HG02840 (cell line): ENCODE results near the gene CERS6.

Experiments
- ATAC-seq: cut with Tn5 transposase; IDR thresholded peaks from one replicate; pipeline ENCODE4 v1.9.1; 2021; ENCODE audit warnings: mild to moderate bottlenecking, moderate library complexity, moderate number of reproducible peaks; ENCODE audit not compliant: unreplicated experiment, low FRiP score

Gene CERS6

DNA sequence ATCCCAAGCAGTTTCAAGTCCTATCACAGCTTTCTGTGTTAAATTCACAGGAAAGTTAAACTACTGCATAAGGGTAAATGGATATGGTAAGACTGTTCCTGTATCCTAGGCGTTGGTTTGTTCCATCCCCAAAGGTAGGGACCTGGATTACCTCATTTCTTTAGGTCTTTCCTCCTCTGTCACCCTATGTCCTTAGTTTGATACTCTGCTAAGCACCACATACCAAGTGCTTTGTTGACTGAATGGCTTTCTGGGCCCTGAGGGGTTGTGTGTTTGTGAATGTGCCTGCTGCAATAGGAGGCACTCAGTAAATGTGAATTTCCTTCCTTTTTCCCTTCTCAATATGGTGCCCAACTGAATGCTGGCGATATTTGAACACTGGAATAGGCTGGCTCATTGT is 354.2 kb downstream of the CERS6 start:
- no peak for ATAC-seq

DNA sequence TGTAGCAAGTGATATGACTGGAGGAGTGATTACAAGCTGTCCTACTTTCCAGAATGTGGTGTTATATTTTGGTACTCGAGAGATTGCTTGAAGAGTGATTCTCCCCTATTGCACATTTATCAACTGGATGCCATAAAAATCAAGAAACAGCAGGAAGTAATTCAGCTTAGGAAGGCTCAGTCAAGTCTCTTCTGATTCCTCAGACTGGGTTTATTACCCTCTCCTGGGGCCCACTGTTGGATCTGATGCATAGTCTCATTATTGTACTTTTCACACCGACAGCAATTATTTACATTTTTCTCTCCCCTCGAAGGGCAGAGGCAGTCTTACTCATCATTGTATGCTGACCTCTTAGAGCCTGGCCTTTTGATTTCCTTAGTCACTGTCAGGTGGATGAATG is 355.6 kb downstream of the CERS6 start:
- no peak for ATAC-seq

DNA sequence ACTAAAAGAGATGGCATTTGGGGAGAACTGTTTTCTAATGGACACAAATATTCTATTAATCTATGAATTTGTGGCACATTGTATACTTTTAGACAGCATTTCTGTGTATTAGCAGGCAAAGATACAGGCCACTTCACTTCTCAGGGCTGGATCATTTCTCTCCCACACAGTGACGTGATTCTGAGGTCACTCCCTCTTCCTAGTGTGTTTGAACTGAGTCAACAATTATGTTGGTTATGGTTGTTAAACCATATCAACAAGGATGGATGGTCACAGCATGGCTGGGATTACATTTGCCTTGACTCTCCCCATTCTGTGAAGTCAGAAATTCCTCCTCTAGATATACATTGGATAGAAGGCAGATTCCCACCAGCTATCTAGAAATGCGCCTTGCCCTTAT is 358.0 kb downstream of the CERS6 start:
- no peak for ATAC-seq

DNA sequence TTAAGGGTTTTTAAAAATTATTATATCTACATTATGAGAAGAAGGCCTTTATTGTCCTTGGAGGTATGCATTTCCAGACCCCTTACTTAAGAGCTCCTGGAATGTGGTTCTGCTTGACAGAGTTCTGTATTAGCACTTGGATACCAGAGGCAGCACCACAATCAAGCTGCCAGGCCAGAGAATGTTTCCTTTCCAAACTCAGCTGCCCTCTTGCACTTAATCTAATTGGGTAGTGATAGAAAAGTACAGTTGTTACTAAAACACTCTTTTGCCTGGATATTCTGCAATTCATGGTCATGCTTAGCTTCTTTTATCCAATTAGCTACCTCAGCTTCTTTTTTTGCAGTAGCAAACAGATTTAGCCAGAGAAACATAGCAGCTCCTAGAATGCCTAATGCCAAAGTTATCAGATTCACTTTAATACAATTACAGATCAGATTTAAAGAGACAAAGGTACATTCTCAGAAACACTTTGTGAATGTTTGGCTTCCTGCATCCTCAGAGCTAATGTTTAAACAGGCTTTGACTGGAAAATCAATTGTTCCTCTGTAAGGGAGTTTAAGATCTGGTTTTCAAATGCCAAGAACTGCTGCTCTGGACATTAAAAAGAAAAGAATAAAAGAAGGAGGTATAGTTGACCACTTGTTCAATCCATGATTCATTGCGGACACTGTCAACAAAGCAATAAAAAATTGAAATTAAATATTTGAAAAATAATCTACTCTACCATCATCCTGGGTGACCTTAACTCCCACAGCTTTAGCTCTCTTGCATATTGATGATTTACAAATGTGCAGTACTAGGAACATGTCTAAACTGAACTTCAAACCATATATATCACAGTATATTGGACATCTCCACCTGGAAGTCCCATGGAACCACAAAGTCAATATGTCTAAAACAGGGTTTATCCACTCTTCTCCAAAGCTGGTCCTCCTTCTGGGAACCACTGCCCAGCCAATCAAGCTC is 359.2 kb downstream of the CERS6 start:
- no peak for ATAC-seq

DNA sequence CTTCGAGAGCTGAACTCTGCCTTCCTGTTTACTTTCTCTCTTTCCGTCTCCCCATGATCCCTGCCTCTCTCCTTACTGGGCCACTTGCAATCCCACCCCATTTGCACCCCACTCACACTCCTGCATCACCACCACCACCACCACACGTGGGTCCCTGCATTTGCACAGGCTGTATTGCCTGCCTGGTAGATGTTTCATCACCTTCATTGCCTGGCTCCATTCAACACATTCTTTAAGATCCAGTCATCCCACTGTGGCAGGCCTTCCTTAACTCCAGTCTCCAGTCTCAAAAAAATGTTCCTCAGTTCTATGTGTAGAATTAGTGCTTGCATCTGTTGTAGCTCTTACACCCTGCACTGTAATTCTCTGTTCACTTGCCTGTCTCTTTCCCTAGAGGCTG is 360.3 kb downstream of the CERS6 start:
- no peak for ATAC-seq

DNA sequence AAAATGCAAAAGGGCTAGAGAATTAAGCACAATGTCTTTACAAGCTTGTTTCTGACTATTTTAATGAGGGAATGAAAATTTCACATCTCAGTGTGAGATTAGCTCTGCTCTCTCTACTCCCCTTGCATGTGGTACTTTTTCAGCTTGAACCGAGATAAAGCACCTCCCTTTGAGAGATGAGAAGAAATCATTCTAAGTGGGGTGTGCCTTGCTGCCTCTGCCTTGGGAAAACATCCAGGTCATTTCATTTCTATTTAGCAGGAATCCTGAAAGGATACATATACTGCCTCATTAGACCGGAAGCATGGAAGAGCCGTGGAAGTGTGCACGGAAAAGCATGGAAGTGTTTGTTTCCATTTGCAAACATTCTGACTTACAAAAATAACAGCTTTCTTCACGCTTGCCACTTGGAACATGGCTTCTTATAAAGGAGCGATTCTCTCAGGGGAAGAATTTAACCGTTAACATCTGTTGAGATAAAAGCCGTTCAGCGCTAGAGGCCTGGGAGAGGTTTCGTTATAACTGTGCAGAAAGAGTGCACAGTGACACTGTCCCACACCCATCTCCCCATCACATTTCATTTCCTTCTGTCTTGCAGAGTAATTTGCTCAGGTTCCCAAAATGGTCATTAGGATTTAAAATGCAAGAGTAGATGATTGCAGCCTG is 363.1 kb downstream of the CERS6 start:
- no peak for ATAC-seq

DNA sequence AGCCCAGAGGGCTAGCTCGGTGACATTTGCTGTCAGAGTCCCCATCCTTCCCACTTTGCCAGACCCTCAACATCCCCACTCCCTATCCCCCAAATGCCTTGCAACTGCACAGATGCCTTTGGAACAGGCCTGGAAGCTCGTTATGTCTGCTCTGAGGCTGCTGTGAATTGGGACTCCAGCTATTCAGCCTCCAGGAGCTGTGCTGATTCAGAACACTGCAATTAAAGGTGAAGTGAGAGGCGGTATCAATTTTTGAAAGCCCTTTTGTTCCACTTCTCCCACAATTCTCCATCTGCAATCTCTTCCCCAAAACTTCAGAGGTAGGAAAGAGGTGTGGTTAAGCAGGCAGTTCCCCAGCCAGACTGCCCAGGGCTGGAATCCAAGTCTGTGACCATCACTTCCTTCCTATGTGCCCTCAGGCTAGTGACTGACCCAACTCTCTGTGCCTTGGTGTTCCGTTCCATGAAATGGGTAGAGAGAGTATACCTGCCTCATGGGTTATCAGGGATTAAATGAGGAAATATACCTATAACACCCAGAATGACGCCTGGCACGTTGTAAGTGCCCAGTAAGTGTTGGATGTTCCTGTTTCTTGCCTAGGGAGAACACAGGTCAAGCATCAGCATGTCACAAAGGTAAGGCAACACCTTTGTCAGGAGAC is 363.9 kb downstream of the CERS6 start:
- ATAC-seq: no peak

DNA sequence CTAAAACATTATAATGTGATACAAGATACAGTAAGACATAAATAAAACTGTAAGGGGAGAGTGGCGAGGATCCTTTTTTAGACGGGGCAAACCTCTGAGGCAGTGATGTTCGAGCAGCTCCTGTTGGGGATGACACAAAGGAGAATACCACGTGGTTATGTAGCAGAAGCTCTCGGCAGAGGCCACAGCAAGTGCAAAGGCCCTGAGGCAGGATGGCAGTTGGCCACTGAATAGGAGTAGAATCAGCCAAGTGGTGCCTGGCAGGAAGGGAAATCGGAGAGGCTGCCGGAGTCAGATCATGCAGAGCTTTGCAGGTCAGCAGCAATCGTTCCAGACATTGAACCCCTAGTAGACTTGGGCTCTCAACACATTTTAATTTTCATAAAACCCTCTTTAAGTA is 365.5 kb downstream of the CERS6 start:
- no peak for ATAC-seq

DNA sequence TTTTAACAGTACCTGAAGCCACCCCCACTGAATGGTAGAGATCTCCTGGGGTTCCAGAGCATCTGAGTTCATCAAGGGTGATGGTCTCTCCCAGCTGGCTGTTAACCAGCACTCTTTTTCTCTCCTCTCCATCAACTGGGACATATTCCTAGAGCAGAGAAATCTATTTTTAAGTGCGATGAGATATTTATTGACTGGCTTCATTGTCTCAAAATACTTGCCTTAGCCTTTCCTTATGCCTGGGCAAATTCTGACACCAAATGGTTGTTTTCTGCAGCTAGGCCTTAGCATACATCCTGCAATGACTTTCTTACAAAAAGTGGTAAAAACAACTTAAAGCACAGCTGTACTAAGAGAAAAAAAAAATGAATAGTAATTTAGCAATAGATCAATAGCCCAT is 365.9 kb downstream of the CERS6 start:
- no peak for ATAC-seq
